ENCODE data around the gene GNG7. TPM values are rescaled to one million over a fixed set of nuclear protein-coding genes. Genes with fewer than 3 reads are reported as not detected.

The GNG7 gene
- total and polyA plus RNA-seq, 2 donors (not counting 3 experiments of a cell fraction or from before 2014, with no cell fraction given): 0.29 to 0.84 TPM

DNA sequence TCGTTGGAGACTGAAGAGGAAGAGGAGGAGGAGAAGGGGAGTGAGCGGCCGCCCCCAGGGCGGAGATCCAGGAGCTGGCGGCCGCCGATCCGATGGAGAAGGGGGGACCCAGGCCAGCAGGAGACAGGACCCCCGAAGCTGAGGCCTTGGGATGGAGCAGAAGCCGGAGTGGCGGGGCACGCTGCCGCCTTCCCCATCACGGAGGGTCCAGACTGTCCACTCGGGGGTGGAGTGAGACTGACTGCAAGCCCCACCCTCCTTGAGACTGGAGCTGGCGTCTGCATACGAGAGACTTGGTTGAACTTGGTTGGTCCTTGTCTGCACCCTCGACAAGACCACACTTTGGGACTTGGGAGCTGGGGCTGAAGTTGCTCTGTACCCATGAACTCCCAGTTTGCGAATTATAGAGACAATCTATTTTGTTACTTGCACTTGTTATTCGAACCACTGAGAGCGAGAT lies 224.7 kb downstream of the GNG7 start:
- TF ChIP-seq FOS (IDR thresholded peaks at IDR 0.05; ENCODE audit: borderline replicate concordance, insufficient read depth, low read length): no peak
- TF ChIP-seq POLR2AphosphoS5 (IDR thresholded peaks at IDR 0.05; ENCODE audit: insufficient read depth, low read depth, low read length): peak; percentile 20
- TF ChIP-seq POLR2A (IDR thresholded peaks at IDR 0.05; ENCODE audit: low read depth, low read length): peak; percentile 37
- peaks cover 5 to 7% of the 10 kb centered on the region in 2 experiments for H3K36me3 ChIP-seq (ENCODE audit: control insufficient read depth in 2 of 2, extremely low read depth in 1 of 2, insufficient read depth in 2 of 2, low read length in 2 of 2)

DNA sequence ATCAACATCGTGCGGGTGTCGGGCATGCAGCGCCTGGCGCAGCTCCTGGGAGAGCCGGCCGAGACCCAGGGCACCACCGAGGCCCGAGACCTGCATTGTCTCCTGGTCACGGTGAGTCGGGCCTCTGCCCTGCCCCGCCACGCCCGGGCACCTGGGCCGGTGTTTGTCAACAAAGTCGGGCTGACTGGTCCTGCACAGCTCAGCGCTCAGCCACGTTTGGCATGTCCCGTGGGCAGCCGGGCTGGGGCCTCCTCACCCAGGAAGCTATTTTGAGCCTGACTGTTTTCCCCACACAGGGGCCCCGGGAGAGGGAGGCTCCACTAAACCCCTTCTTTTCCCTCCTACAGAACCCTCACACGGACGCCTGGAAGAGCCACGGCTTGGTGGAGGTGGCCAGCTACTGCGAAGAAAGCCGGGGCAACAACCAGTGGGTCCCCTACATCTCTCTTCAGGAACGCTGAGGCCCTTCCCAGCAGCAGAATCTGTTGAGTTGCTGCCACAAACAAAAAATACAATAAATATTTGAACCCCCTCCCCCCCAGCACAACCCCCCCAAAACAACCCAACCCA lies 225.3 kb downstream of the GNG7 start:
- H2AFZ ChIP-seq (ENCODE audit: low read depth, low read length): no peak overlapping the region
- H3K79me2 ChIP-seq (ENCODE audit: control insufficient read depth, insufficient read depth, low read length): peaks cover 34% of the 10 kb centered on the region
- TF ChIP-seq EZH2 (IDR thresholded peaks at IDR 0.05; ENCODE audit: borderline replicate concordance, low read depth, low read length, severe bottlenecking): no peak
- TF ChIP-seq GATA2 (IDR thresholded peaks at IDR 0.05; ENCODE audit: insufficient read depth, insufficient read length, low read depth, low read length): no peak
- TF ChIP-seq MYC (IDR thresholded peaks at IDR 0.05; ENCODE audit: low read depth, low read length): no peak
- TF ChIP-seq, protein P1, sequence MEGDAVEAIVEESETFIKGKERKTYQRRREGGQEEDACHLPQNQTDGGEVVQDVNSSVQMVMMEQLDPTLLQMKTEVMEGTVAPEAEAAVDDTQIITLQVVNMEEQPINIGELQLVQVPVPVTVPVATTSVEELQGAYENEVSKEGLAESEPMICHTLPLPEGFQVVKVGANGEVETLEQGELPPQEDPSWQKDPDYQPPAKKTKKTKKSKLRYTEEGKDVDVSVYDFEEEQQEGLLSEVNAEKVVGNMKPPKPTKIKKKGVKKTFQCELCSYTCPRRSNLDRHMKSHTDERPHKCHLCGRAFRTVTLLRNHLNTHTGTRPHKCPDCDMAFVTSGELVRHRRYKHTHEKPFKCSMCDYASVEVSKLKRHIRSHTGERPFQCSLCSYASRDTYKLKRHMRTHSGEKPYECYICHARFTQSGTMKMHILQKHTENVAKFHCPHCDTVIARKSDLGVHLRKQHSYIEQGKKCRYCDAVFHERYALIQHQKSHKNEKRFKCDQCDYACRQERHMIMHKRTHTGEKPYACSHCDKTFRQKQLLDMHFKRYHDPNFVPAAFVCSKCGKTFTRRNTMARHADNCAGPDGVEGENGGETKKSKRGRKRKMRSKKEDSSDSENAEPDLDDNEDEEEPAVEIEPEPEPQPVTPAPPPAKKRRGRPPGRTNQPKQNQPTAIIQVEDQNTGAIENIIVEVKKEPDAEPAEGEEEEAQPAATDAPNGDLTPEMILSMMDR (IDR thresholded peaks at IDR 0.05; ENCODE audit: extremely low read depth in 1 of 2, insufficient read depth in 1 of 2, low read depth in 1 of 2, low read length in 2 of 2): no peak
- no peak for TF ChIP-seq JUN (IDR thresholded peaks at IDR 0.05; ENCODE audit: borderline replicate concordance, insufficient read depth, insufficient read length, low read depth)
- no peak for TF ChIP-seq FOS (IDR thresholded peaks at IDR 0.05; ENCODE audit: borderline replicate concordance, insufficient read depth, low read length)
- TF ChIP-seq, protein P2, sequence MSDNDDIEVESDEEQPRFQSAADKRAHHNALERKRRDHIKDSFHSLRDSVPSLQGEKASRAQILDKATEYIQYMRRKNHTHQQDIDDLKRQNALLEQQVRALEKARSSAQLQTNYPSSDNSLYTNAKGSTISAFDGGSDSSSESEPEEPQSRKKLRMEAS (IDR thresholded peaks at IDR 0.05; ENCODE audit: insufficient read depth, insufficient read length): no peak
- TF ChIP-seq POLR2AphosphoS5 (IDR thresholded peaks at IDR 0.05; ENCODE audit: insufficient read depth, low read depth, low read length): no peak
- no peak for TF ChIP-seq POLR2A (IDR thresholded peaks at IDR 0.05; ENCODE audit: low read depth, low read length)
- BruUV-seq (replicated peaks): no TSS peak
- H3K36me3 ChIP-seq (ENCODE audit: control insufficient read depth in 2 of 2, extremely low read depth in 1 of 2, insufficient read depth in 2 of 2, low read length in 2 of 2): peaks cover 5 to 7% of the 10 kb centered on the region in 2 experiments
- H3K9me1 ChIP-seq (replicated peaks; ENCODE audit: control insufficient read depth, extremely low read depth, insufficient read depth, low read length): no peaks in the 10 kb centered on the region
- no peaks in the 10 kb centered on the region for H3K9me3 ChIP-seq (replicated peaks; ENCODE audit: control insufficient read depth, insufficient read depth, low read length)
- DNase-seq (ENCODE audit: low read depth, low spot score): no peak
- ChIA-PET POLR2A (interaction anchor here (0.6 to 5.5 kb wide), 28 partner anchors 11 to 1015 kb away, joined by 3 to 253 read pairs (median 16); partner anchors contain the start of gene TIMM13), CTCF (interaction anchor here (1.0 to 11.2 kb wide), 9 partner anchors 65 to 159 kb away, joined by 4 to 209 read pairs (median 16); no protein-coding TSS in a partner anchor)
- no peaks in the 10 kb centered on the region for H3K27me3 ChIP-seq (ENCODE audit: control insufficient read depth in 2 of 2, insufficient read depth in 2 of 2, low read length in 2 of 2)
- peak overlapping the region; percentile 83 to 89 (median 89) for H3K4me3 ChIP-seq (replicated peaks in 1 of 3; ENCODE audit: insufficient read depth in 1 of 3, low read depth in 1 of 3, low read length in 3 of 3)
- H4K20me1 ChIP-seq (replicated peaks; ENCODE audit: control insufficient read depth, extremely low read depth, insufficient read depth, low read length): no peaks in the 10 kb centered on the region
- H3K27ac ChIP-seq (ENCODE audit: insufficient read depth, low read depth, low read length): peak overlapping the region; percentile 90
- intact Hi-C loops (cut with micrococcal nuclease): loop anchor here (2.0 kb wide), 1 partner anchor 30 kb away; no protein-coding TSS in a partner anchor
- peaks cover 19% of the 10 kb centered on the region for H3K4me1 ChIP-seq (ENCODE audit: control insufficient read depth, extremely low read depth, insufficient read depth, low read length)
- peak overlapping the region; percentile 72 for H3K4me2 ChIP-seq (ENCODE audit: insufficient read depth, low read length)
- peak overlapping the region; percentile 95 for H3K9ac ChIP-seq (replicated peaks; ENCODE audit: extremely low read depth, insufficient read depth, low read length)
- dilution Hi-C loops (cut with MboI; ENCODE audit: extremely low pct_ligation_motif_present, low sequenced_read_pairs): no loop called here
- FAIRE-seq: no peak

More for the DNA sequence above, 224.7 kb downstream of the GNG7 start:
- Histone ChIP-seq H3K4me3 (replicated peaks in 1 of 3; ENCODE audit: insufficient read depth in 1 of 3, low read depth in 1 of 3, low read length in 3 of 3) (peak overlapping the region; percentile 83 to 89 (median 89)), H3K27me3 (ENCODE audit: control insufficient read depth in 2 of 2, insufficient read depth in 2 of 2, low read length in 2 of 2) (no peaks in the 10 kb centered on the region), H3K9me1 (replicated peaks; ENCODE audit: control insufficient read depth, extremely low read depth, insufficient read depth, low read length) (no peaks in the 10 kb centered on the region), H3K9ac (replicated peaks; ENCODE audit: extremely low read depth, insufficient read depth, low read length) (peak overlapping the region; percentile 95), H3K79me2 (ENCODE audit: control insufficient read depth, insufficient read depth, low read length) (peaks cover 34% of the 10 kb centered on the region), H3K9me3 (replicated peaks; ENCODE audit: control insufficient read depth, insufficient read depth, low read length) (no peaks in the 10 kb centered on the region), H2AFZ (ENCODE audit: low read depth, low read length) (no peak overlapping the region), H3K4me1 (ENCODE audit: control insufficient read depth, extremely low read depth, insufficient read depth, low read length) (peaks cover 18% of the 10 kb centered on the region), H3K4me2 (ENCODE audit: insufficient read depth, low read length) (peak overlapping the region; percentile 72), H4K20me1 (replicated peaks; ENCODE audit: control insufficient read depth, extremely low read depth, insufficient read depth, low read length) (no peaks in the 10 kb centered on the region), H3K27ac (ENCODE audit: insufficient read depth, low read depth, low read length) (peak overlapping the region; percentile 50)
- BruUV-seq (replicated peaks): no TSS peak
- FAIRE-seq: peak; percentile 42
- dilution Hi-C loops (cut with MboI; ENCODE audit: extremely low pct_ligation_motif_present, low sequenced_read_pairs): no loop called here
- intact Hi-C loops (cut with micrococcal nuclease): loop anchor here (1.0 to 2.0 kb wide), 2 partner anchors 29 to 78 kb away; no protein-coding TSS in a partner anchor
- ChIA-PET CTCF (interaction anchor here (0.6 to 11.2 kb wide), 14 partner anchors 47 to 159 kb away, joined by 3 to 209 read pairs (median 4); no protein-coding TSS in a partner anchor), POLR2A (interaction anchor here (0.6 to 5.5 kb wide), 11 partner anchors 17 to 147 kb away, joined by 3 to 253 read pairs (median 27); no protein-coding TSS in a partner anchor)
- DNase-seq (ENCODE audit: low read depth, low spot score): peak; percentile 48

All from endothelial cell of umbilical vein (primary cell).